Measurements from ENCODE around the gene TRIM50.
A peak's percentile ranks its signal among the peaks of the same experiment; 100 is the strongest.
"Not testable (repeated sequence)": the region's sequence is repeated elsewhere in the genome, so short reads cannot be mapped to it uniquely, and the experiment has no call there.

The TRIM50 gene

DNA sequence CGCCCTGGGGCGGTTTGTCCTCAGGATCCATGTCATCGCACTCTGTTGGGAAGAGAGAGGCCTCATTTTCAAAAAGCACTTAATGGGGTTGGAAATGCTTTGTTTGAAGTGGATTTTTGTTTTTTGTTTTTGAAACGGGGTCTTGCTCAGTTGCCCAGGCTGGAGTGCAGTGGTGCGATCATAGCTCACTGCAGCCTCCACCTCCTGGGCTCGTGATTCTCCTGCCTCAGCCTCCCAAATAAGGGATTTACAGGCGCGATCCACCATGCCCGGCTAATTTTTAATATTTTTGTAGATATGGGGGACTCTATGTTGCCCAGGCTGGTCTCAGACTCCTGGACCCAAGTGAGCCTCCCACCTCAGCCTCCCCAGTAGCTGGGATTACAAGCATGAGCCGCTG is 814 bp upstream of the TRIM50 start:
- Histone ChIP-seq H3K9me2 (ENCODE audit: low read depth, low read length) (no peaks in the 10 kb centered on the region), H3K27ac (ENCODE audit: low read depth, low read length, poor library complexity, severe bottlenecking) (no peak overlapping the region), H3F3A (ENCODE audit: insufficient read depth, low read length) (no peaks in the 10 kb centered on the region), H3K4me1 (ENCODE audit: insufficient read depth, low read length, severe bottlenecking) (peaks cover 7% of the 10 kb centered on the region), H3K4me3 (ENCODE audit: low read depth, low read length, poor library complexity, severe bottlenecking) (no peak overlapping the region), H2AFZ (ENCODE audit: low read length) (no peak overlapping the region), H3K27me3 (ENCODE audit: insufficient read depth, low read length) (0 out of 2 replicates have a peak, but pooled peaks cover 5% of the 10 kb centered on the region), H3K36me3 (ENCODE audit: insufficient read depth, low read length) (no peaks in the 10 kb centered on the region), H3K9me3 (ENCODE audit: low read length) (no peaks in the 10 kb centered on the region), H3K4me2 (ENCODE audit: low read length) (no peak overlapping the region), H3K9ac (ENCODE audit: low read length) (no peak overlapping the region), H3K79me2 (ENCODE audit: insufficient read depth, low read length) (no peaks in the 10 kb centered on the region), H4K20me1 (ENCODE audit: insufficient read depth, low read length) (no peaks in the 10 kb centered on the region)
- no peak for TF ChIP-seq EZH2 (IDR thresholded peaks at IDR 0.05; ENCODE audit: borderline replicate concordance, low read length)
- TF ChIP-seq CTCF (IDR thresholded peaks at IDR 0.05; ENCODE audit: low read length), result no peak

DNA sequence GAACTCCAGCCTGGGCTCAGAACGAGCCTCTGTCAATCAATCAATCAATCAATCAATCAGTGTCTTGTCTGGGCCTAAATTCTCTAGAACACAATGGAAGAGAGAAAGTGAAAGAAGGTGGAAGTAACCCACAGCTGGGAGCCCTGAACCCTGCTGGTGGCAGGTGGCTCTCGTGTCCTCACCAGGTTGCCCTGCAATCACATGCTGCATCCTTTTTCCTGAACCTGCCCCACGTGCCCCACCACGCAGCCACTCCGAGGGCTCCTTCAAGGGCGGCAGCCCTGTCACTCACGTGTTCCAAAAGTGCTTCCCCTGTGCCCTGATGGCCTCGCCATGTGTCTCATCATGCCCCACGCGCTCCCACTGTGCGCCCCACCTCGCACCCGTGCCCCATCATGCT is 433 bp downstream of the TRIM50 start:
- not testable (repeated sequence) for H3K36me3 ChIP-seq (ENCODE audit: insufficient read depth, low read length); H3K27ac ChIP-seq (ENCODE audit: low read depth, low read length, poor library complexity, severe bottlenecking); H3F3A ChIP-seq (ENCODE audit: insufficient read depth, low read length); H3K9me2 ChIP-seq (ENCODE audit: low read depth, low read length); H4K20me1 ChIP-seq (ENCODE audit: insufficient read depth, low read length); H3K79me2 ChIP-seq (ENCODE audit: insufficient read depth, low read length); H3K27me3 ChIP-seq (ENCODE audit: insufficient read depth, low read length); H3K4me2 ChIP-seq (ENCODE audit: low read length); H3K9ac ChIP-seq (ENCODE audit: low read length); H3K9me3 ChIP-seq (ENCODE audit: low read length); H2AFZ ChIP-seq (ENCODE audit: low read length); H3K4me3 ChIP-seq (ENCODE audit: low read depth, low read length, poor library complexity, severe bottlenecking); H3K4me1 ChIP-seq (ENCODE audit: insufficient read depth, low read length, severe bottlenecking)

GRCh38 chr7:73325424-73325823 is 2.5 kb downstream of the TRIM50 start:
- H3K79me2 ChIP-seq (ENCODE audit: insufficient read depth, low read length); H3F3A ChIP-seq (ENCODE audit: insufficient read depth, low read length); H3K9me3 ChIP-seq (ENCODE audit: low read length); H3K27ac ChIP-seq (ENCODE audit: low read depth, low read length, poor library complexity, severe bottlenecking); H3K4me3 ChIP-seq (ENCODE audit: low read depth, low read length, poor library complexity, severe bottlenecking); H3K27me3 ChIP-seq (ENCODE audit: insufficient read depth, low read length); H3K4me2 ChIP-seq (ENCODE audit: low read length); H3K9ac ChIP-seq (ENCODE audit: low read length); H3K4me1 ChIP-seq (ENCODE audit: insufficient read depth, low read length, severe bottlenecking); H3K36me3 ChIP-seq (ENCODE audit: insufficient read depth, low read length); H3K9me2 ChIP-seq (ENCODE audit: low read depth, low read length); H2AFZ ChIP-seq (ENCODE audit: low read length); H4K20me1 ChIP-seq (ENCODE audit: insufficient read depth, low read length): not testable (repeated sequence)

DNA sequence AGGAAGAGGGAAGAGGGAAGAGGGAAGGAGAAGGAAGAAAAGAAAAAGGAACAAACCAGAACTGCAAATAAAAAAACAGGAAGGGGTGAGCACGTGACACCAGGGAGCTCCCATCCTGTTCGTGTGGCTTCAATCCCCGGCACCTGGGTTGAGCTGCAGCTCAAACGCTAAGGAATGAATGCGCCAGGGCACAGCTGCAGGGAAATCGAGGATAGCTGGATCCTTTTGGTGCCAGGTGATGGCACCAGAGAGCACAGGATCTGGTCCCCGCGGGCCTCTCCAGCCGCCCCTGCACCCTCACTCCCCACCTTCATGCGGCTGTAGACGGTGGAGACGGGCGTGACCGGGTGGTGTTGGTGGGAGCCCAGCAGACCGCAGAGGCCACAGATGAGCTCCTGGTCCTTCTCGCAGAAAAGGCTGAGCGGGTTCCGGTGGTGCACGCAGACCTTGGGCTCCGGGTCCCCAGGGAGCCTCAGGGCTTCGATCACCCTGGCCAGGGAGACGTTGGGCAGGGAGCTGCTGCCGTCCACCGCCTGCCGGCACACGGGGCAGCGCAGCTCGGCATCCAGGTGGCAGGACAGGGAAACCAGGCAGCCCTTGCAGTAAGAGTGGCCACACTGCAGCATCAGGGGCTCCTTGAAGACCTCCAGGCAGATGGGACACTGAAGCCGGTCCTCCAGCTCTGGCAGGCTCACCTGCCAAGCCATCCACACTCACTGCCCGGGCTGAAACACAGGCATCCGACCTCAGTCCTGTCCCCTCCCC is 3.6 kb downstream of the TRIM50 start:
- not testable (repeated sequence) for H3K9me2 ChIP-seq (ENCODE audit: low read depth, low read length); H3K9ac ChIP-seq (ENCODE audit: low read length); H3K27me3 ChIP-seq (ENCODE audit: insufficient read depth, low read length); H3K4me1 ChIP-seq (ENCODE audit: insufficient read depth, low read length, severe bottlenecking); H3K79me2 ChIP-seq (ENCODE audit: insufficient read depth, low read length); H4K20me1 ChIP-seq (ENCODE audit: insufficient read depth, low read length); H3K27ac ChIP-seq (ENCODE audit: low read depth, low read length, poor library complexity, severe bottlenecking); H3F3A ChIP-seq (ENCODE audit: insufficient read depth, low read length); H2AFZ ChIP-seq (ENCODE audit: low read length); H3K9me3 ChIP-seq (ENCODE audit: low read length); H3K4me3 ChIP-seq (ENCODE audit: low read depth, low read length, poor library complexity, severe bottlenecking); H3K36me3 ChIP-seq (ENCODE audit: insufficient read depth, low read length)
- H3K4me2 ChIP-seq (ENCODE audit: low read length), result peak overlapping the region; percentile 39; the same call in 1 of the 2 replicates
- peak; percentile 66 for TF ChIP-seq CTCF (IDR thresholded peaks at IDR 0.05; ENCODE audit: low read length)

- H3K9me3 ChIP-seq (ENCODE audit: low read length); H3K9ac ChIP-seq (ENCODE audit: low read length); H4K20me1 ChIP-seq (ENCODE audit: insufficient read depth, low read length); H3F3A ChIP-seq (ENCODE audit: insufficient read depth, low read length); H3K4me3 ChIP-seq (ENCODE audit: low read depth, low read length, poor library complexity, severe bottlenecking); H3K27ac ChIP-seq (ENCODE audit: low read depth, low read length, poor library complexity, severe bottlenecking); H3K79me2 ChIP-seq (ENCODE audit: insufficient read depth, low read length); H3K9me2 ChIP-seq (ENCODE audit: low read depth, low read length); H3K36me3 ChIP-seq (ENCODE audit: insufficient read depth, low read length); H2AFZ ChIP-seq (ENCODE audit: low read length); H3K4me1 ChIP-seq (ENCODE audit: insufficient read depth, low read length, severe bottlenecking); H3K27me3 ChIP-seq (ENCODE audit: insufficient read depth, low read length): not testable (repeated sequence)
- peak overlapping the region; percentile 39; the same call in 1 of the 2 replicates for H3K4me2 ChIP-seq (ENCODE audit: low read length)
Observed at GRCh38 chr7:73323434-73324080, 4.3 kb downstream of the TRIM50 start.

- not testable (repeated sequence) for H3K9me3 ChIP-seq (ENCODE audit: low read length); H2AFZ ChIP-seq (ENCODE audit: low read length)
Observed at GRCh38 chr7:73320009-73320408, 7.9 kb downstream of the TRIM50 start.

More at GRCh38 chr7:73320009-73320408, 7.9 kb downstream of the TRIM50 start:
- not testable (repeated sequence) for H3K4me3 ChIP-seq (ENCODE audit: low read depth, low read length, poor library complexity, severe bottlenecking); H3K27ac ChIP-seq (ENCODE audit: low read depth, low read length, poor library complexity, severe bottlenecking); H3K4me2 ChIP-seq (ENCODE audit: low read length); H3K27me3 ChIP-seq (ENCODE audit: insufficient read depth, low read length); H3K9me2 ChIP-seq (ENCODE audit: low read depth, low read length); H3K36me3 ChIP-seq (ENCODE audit: insufficient read depth, low read length); H3K79me2 ChIP-seq (ENCODE audit: insufficient read depth, low read length); H3F3A ChIP-seq (ENCODE audit: insufficient read depth, low read length); H4K20me1 ChIP-seq (ENCODE audit: insufficient read depth, low read length); H3K4me1 ChIP-seq (ENCODE audit: insufficient read depth, low read length, severe bottlenecking); H3K9ac ChIP-seq (ENCODE audit: low read length)
